Fibroblast of lung (primary cell): ENCODE data around the gene MBNL1.

Experiments
- CTCF ChIP-seq, 2 donors: IDR thresholded peaks in 1 of 2; conservative IDR thresholded peaks in 1 of 2; 1 replicate in 1 of 2; 2 replicates in 1 of 2; pipeline ENCODE4 v1.5.1; 2011 to 2012; ENCODE audit warnings: low read length in 2 of 2, control low read depth in 1 of 2, inconsistent platforms in 1 of 2, low read depth in 1 of 2, mild to moderate bottlenecking in 1 of 2
- EZH2 ChIP-seq: IDR thresholded peaks from 2 replicates; pipeline ENCODE4 v1.5.1; 2012; ENCODE audit warnings: low read length, control low read depth, mild to moderate bottlenecking; ENCODE audit errors: missing control alignments

GRCh38 chr3:152283492-152284381, 15.0 kb downstream of the MBNL1 start:
- no peak for TF ChIP-seq CTCF (conservative IDR thresholded peaks at IDR 0.05 in 1 of 2, IDR thresholded peaks at IDR 0.05 in 1 of 2; ENCODE audit: low read depth in 1 of 2, low read length in 2 of 2)
- TF ChIP-seq EZH2: no peak
